Measurements from ENCODE around the gene CNTNAP2.

CNTNAP2 gene

GRCh38 chr7:147523056-147523455 lies 1406.5 kb downstream of the CNTNAP2 start:
- no peak for DNase-seq

GRCh38 chr7:147524726-147525250 lies 1408.2 kb downstream of the CNTNAP2 start:
- no peak for DNase-seq

DNA sequence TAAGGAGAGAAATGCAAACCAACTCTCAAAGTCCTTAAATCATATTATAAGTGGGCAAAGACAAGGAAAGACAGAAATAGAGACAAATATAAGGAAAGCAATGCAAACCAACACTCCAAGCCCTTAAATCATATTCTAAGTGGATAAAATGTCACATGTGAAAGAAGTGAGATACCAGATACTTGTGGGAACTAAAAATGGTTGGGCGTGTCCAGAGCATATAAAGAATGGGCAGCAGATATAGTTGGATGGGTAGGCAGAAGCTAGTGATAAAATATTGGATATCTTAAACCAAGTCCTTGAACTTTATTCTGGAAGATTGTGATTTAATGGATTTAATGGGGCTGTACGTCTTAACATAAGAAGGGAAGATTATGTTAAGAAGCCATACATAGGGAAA lies 1408.7 kb downstream of the CNTNAP2 start:
- DNase-seq = no peak

DNA sequence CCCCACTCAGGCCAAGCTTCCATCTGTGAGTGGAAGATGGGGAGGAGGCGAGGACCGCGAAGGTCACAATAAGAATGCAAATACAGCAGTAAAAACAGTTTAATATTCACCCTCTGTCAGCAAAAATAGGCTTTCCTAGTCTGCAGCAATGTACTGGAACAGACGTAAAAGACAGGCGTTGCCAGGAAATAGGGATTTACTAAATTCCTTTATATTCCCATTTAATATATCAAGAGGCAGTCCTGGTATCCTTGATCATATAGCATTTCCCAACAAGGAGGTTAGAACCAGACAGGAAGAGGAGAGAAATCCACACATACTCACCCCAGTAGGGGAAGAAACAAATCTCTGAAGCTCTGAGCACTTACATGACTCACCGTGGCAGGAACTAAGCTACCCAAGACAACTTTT lies 1419.1 kb downstream of the CNTNAP2 start:
- no peak for DNase-seq

GRCh38 chr7:147539685-147540084 lies 1423.1 kb downstream of the CNTNAP2 start:
- no peak for DNase-seq

DNA sequence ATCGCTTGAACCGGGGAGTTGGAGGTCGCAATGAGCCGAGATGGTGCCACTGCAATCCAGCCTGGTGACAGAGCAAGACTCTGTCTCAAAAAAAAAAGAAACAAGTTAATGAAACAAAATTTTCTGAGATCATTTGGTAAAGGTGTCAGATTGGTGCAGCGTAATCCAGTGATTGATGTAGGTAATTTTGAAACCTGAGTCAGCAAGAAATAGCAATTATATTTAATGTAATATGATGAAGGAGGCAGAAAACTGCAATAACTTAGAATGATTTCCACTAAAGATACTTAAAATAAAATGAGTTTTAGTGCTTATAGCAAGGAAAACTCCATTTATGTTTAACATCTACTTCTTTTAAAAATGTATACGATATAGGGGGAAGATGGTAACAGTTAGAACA lies 1424.1 kb downstream of the CNTNAP2 start:
- DNase-seq = no peak

DNA sequence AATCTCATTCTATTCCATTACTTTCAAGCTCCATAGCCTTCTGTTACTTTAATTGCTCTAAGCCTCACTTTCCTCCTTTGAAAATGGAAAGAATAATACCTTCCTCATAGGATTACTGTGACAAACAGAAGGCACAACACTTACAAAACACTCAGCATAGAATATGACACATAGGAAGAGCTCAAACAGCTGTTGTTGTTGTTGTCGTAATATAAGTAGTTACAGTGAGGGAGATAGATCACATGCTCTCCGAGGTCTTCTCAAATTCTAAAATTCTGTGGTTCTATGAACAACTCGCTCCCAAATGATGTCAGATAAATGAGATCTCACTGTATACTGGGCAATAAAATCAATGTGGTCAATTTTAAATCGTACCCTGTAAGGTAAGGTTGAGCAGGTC lies 1424.7 kb downstream of the CNTNAP2 start:
- DNase-seq = no peak

- peak; percentile 6 for DNase-seq
These were observed 1430.8 kb downstream of the CNTNAP2 start for GRCh38 chr7:147547252-147547897.

DNA sequence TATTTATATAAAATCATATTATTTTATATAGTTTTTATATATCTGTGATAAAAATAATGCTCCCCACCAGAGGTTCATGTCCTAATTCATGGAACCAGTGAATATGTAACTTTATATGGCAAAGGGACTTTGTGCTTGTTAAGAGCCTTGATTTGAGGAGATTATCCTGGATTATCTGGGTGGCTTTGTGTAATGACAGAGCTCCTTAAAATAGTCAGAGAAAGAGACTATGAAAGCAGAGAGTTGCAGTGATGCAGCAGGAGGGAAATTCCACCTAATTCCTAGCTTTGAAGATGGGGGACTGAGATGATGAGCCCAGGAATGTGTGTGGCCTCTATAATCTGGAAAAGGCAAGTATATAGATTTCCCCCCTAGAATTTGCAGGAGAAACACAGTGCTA lies 1439.7 kb downstream of the CNTNAP2 start:
- no peak for DNase-seq

DNA sequence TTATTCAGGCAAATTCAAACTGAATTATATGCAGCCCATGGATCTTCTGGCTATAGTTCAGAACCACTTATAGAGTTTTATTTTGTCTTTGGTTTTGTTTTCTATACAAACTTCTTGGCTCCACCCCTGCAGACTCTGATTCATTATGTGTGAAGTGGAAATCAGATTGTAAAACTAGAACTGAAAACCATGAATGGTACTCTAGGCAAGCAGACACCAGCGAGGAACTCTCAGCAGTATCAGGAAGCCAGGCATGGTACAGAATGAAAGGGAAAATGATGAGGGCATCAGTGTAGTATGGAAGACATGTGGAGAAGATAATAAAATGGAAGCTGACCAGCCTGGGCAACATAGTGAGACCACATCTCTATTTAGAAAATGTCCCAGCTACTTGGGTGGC lies 1447.1 kb downstream of the CNTNAP2 start:
- DNase-seq = no peak

DNA sequence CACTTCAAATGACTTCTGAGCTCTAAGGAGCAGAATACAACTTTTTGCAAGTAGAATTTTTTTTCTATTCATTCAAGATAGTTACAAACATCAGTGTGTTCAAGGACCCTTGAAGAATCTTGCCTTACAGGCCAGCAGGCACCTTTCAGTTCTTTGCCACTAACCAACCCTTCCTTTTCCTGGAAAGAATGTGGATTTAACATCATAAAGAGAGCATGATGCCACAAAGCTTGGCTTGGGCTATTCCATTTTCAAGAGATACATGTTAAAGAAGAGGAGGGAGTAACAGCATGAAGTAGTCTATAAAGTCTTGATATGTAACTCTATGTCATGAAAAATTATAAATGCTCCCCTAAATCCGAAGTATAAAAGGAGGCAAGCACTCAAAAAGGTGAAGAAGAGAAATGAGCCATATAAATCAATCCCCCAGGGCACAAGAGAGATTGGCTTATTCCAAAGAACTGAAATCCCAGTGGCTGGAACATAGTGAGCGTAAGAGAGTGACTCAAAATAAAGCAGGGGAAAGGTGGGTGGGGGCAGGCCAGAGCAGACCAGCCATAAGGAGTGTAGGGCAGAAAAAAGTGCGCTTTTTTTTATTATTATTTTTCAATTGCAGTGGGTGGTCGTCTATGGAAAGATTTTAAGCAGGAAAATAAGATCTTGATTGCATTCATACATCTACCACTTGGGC lies 1448.3 kb downstream of the CNTNAP2 start:
- no peak for DNase-seq

DNA sequence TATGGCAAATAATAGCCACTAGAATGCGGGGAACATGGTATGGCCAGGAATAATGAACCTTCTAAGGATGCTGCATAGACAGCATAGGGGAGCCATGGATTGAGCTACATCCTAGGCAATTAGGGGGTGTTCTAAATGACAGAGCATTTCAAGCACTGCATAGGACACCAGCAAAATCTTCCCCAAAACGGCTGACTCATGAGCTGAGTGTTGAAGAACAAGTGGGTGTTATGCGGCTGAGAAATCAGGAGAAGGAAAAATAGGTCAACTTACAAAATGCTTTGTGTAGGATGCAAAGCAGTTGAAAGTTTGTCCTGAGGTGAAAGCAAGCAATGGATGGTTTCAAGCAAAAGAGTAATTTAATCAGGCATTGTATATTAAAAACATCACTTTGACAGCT lies 1450.4 kb downstream of the CNTNAP2 start:
- DNase-seq = no peak

GRCh38 chr7:147569116-147569913 lies 1452.7 kb downstream of the CNTNAP2 start:
- no peak for DNase-seq

DNA sequence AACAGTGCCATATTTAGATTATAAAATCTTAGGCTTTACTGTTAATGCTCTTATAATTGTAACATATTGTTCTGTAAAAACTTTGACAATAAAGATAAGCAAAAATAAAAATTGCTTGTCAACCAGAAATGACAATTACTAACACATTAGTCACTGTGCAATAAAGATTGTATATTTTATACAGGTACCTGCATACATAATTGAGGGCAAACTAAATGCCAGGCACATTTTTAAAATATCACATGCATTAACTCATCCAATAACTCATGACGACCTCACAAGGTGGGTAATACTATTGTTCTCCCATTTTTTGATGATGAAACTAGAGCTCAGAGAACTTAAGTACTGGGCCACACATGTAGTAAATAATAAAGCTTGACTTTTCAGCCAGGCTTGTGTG lies 1453.8 kb downstream of the CNTNAP2 start:
- DNase-seq = no peak

DNA sequence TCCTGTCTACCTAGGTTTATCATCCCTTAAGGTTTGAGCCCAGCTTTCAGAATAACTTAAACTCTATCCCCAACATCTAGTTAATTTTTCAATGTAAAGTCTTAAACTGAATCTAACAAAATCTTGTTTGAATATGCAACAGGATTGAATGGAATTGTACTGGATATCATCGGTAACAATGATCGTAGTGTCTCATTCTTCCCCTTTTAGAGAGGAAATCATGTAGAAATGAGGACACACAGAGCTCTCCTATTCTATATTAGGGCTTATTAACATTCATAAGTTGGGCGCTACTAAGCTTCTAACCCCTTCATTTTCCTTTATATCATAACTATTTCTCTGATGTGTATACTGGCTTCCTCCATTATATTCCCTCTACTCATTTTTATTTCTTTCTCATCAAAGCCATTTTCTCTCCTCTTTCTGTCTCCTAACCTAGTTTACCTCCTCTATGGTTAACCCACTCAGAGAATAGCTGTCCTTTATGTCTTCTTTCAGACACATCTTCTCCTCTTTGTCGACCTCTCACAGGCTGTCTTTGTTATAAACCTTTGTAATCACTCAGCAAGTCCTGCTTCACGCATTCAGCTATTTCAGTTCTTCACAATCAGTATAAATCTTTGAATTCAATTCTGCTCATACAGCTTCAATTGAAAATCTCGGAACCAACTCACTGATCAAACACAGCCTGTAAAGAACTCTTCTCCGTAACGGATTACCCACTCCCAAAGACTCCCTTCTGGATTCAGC lies 1455.0 kb downstream of the CNTNAP2 start:
- DNase-seq = no peak

- DNase-seq = no peak
These were observed 1461.6 kb downstream of the CNTNAP2 start for GRCh38 chr7:147578196-147578595.

DNA sequence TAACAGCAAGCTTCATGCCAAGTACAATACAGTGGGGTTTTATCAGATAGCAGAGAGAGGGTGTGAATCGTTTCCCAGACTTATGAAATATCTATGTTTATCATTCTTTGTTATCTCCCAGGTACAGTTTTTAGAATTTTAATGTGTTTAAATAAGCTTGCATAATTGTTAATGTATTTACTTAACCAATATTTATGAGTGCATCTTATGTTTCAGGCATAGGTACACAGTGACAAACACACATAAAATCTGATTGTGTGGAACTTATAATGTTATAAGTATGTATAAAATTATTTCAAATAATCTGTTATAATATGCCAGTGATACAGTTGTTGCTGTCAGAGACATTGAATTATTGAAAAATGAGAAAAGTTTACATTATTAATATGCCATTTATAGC lies 1462.5 kb downstream of the CNTNAP2 start:
- DNase-seq = no peak

DNA sequence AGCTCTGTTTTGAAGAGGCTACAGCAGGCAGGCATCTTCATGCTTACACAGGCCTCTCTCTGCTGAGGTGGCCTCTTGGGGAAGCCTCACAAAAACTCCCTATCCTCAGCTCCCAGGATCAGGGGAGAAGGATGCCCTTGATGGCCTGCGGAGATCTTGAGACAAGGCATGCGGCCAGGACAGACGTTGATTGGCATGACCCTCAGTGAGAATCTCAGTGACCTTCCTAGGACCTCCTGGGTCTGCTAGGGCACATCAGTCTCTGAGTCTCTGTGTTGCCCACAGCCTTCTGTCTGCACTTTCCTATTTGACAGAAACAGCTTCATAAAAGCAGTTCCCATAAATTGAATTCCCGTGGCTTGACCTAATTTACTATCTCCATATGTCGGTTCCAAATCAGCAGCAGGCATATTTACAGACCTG lies 1468.2 kb downstream of the CNTNAP2 start:
- no peak for DNase-seq

- DNase-seq = no peak
These were observed 1469.5 kb downstream of the CNTNAP2 start for GRCh38 chr7:147586110-147586509.

DNA sequence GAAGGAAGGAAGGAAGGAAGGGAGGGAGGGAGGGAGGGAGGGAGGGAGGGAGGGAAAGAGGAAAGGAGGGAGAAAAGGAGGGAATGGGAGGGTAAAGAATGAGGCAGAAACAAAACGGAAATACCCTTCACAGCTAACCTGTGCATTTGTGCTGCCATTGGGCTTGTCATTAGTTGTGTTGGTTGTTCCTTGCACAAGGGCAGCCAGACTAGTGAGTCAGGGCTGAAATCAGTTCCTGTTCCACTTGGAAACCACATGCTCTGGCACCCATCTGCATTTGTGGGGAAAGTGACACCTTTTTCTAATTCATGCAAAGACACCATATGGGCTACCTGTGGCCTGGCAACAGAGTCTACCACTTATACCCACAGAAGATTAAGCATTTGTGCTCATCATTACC lies 1469.9 kb downstream of the CNTNAP2 start:
- DNase-seq = no peak

- no peak for DNase-seq
These were observed 1476.9 kb downstream of the CNTNAP2 start for GRCh38 chr7:147593271-147594057.

DNA sequence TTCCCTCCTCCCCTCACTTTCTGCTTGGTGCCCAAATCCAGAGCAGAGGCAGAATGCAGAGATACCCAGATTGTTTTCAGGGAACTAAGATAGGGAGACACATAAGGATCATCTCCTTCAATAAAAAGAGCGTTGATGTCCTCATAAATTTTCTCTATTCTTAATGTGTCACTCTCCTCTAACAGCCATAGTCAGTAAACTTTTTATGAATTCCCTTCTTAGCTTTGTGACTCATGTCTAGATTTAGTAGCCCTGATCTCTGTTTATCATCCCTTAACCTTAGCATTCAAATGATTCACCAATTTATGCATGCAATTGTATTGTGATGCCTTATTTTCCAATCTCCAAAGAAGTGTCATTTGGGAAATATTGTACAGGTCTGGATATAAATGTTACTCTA lies 1478.4 kb downstream of the CNTNAP2 start:
- DNase-seq = no peak

Data from inflammatory macrophage treated with lipopolysaccharide for 4 hours (primary cell).